ENCODE data around the gene GGA1.

GGA1 gene

GRCh38 chr22:37676736-37677492 is 68.3 kb downstream of the GGA1 start:
- peak; percentile 92 for DNase-seq

- DNase-seq = no peak
Observed at GRCh38 chr22:37677493-37677974, 68.9 kb downstream of the GGA1 start.

DNA sequence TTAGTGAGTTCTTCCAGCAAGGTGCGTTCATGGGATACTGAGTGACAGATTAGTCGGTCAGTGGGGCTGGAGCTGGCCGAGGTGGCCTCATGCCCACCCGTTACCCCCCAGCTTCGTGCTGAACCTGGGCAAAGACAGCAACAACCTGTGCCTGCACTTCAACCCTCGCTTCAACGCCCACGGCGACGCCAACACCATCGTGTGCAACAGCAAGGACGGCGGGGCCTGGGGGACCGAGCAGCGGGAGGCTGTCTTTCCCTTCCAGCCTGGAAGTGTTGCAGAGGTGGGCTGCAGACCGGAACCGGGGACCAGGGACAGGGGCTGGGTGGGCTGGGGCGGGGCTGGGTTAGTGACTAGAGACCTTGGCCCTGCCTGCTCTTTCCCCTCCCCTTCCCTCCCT is 69.7 kb downstream of the GGA1 start:
- DNase-seq = no peak

- no peak for DNase-seq
Observed at GRCh38 chr22:37679670-37680069, 71.0 kb downstream of the GGA1 start.

DNA sequence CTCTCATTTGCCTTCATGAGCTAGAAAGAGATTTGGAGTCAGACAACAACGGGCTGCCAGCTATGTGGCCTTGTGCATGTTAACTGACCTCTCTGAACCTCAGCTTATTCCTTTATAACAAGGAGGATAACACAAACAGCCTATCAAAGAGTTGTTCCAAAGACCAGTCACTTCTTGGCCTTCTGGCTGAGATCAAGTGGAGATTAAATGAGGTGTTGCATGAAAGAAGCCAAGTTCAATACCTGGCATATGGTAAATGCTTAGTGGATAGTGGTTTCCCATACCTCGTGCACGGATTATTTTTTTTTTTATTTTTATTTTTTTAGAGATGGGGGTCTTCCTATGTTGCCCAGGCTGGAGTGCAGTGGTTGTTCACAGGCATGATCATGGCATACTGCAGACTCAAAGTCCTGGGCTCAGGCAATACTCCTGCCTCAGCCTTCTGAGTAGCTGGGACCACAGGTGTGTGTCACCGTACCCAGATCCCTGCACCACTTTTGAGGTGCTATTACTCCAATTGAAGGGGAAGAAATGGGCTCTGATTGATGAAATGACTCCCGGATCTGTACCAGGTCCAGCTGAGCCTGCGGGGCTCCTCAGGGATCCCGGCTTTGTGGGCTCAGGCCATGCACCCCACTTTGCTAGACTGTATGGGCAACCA is 71.7 kb downstream of the GGA1 start:
- no peak for DNase-seq

GRCh38 chr22:37681001-37681424 is 72.4 kb downstream of the GGA1 start:
- no peak for DNase-seq

DNA sequence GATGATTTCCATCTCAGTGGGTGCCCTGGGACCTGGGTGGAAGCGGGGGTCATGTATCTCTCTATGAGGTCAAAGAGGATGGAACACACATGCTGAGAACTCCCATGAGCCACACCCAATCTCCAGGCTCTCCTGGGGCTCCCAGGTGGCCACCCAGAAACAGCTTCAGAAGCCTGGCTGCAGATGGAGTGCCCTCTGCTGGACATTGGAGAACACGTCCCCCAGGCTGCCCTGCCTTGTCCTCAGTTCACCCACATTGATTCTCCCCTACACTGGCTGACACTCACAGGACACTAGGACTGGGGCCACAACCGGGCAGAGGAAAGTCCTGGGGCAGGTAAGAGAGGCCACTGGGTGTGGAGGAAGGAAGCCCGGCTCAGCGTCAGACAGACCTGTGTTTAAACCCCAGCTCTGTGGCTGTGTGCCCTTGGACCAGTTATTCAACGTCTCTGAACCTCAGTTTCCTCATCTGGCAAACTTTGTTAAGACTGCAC is 73.0 kb downstream of the GGA1 start:
- DNase-seq = peak; percentile 62

Measured in effector CD4-positive, alpha-beta T cell (primary cell).